A549 (cell line): ENCODE data around the gene CPAMD8. TPM values are rescaled to one million over a fixed set of nuclear protein-coding genes. Genes with fewer than 3 reads are reported as not detected.
"Not testable (repeated sequence)": the region's sequence is repeated elsewhere in the genome, so short reads cannot be mapped to it uniquely, and the experiment has no call there.

Experiments used
- ATAC-seq, 2 experiments: fragments of 200-7000 bp in 1 of 2; fragments of >200 bp in 1 of 2; cut with Nextera tagmentation in 1 of 2; cut with Tn5 transposase in 1 of 2; 3 replicates each; pipeline versions ENCODE4 v1.8.0 to v1.9.1; 2018 to 2020; ENCODE audit warnings: mild to moderate bottlenecking in 1 of 2, moderate library complexity in 1 of 2
- CTCF ChIA-PET: fragments of 300-600 bp; sonication (Branson Sonifier 250); formaldehyde crosslinking; extraction: SDS; loops from one replicate; lab custom pipeline; 2021; ENCODE audit warnings: antibody characterized with exemption, inconsistent platforms; lab: Yijun Ruan, JAX
- POLR2A ChIA-PET: fragments of 350-600 bp; formaldehyde crosslinking; extraction: SDS; loops from one replicate; lab custom pipeline; 2021; ENCODE audit warnings: antibody characterized with exemption, inconsistent platforms; lab: Yijun Ruan, JAX
- DNase-seq, 2 experiments: peaks; one replicate each; pipeline versions ENCODE4 v3.0.0 to v3.0.0-alpha.2; 2011 to 2016; ENCODE audit warnings: low read depth in 1 of 2, low spot score in 1 of 2
- FAIRE-seq: peaks from 2 replicates; lab custom pipeline; 2011; peaks lifted over from hg19 to GRCh38; lab: Jason Lieb, UNC
- H3K27ac ChIP-seq, 2 experiments: fragments of >200 bp; sonication (Bioruptor Twin); formaldehyde crosslinking; 3 replicates each; pipeline ENCODE4 v1.5.1; 2016 to 2017
- H3K4me1 ChIP-seq: fragments of >200 bp; sonication (Bioruptor Twin); formaldehyde crosslinking; 3 replicates; pipeline ENCODE4 v1.6.1; 2016
- H3K4me2 ChIP-seq: fragments of >200 bp; sonication (Bioruptor Twin); formaldehyde crosslinking; 3 replicates; pipeline ENCODE4 v1.6.1; 2016
- H3K4me3 ChIP-seq: fragments of >200 bp; sonication (Bioruptor Twin); formaldehyde crosslinking; 3 replicates; pipeline ENCODE4 v1.5.1; 2016
- H3K9me3 ChIP-seq: fragments of >200 bp; sonication (Bioruptor Twin); formaldehyde crosslinking; 3 replicates; pipeline ENCODE4 v1.6.1; 2016
- CBX8 ChIP-seq: fragments of 200-600 bp; sonication (generic); IDR thresholded peaks from 2 replicates; pipeline ENCODE4 v1.6.1; 2016
- EHMT2 ChIP-seq: fragments of 200-600 bp; sonication (generic); IDR thresholded peaks from 2 replicates; pipeline ENCODE4 v1.6.1; 2016; ENCODE audit warnings: antibody characterized with exemption, low read depth, mild to moderate bottlenecking, moderate library complexity
- MAZ ChIP-seq: fragments of 150-350 bp; IDR thresholded peaks from 2 replicates; pipeline ENCODE4 v1.6.1; 2014; ENCODE audit warnings: antibody characterized with exemption, low read depth, low read length, borderline replicate concordance
- RAD21 ChIP-seq, 2 experiments: fragments of >200 bp in 1 of 2; sonication (Bioruptor Twin) in 1 of 2; formaldehyde crosslinking in 1 of 2; IDR thresholded peaks in 1 of 2; conservative IDR thresholded peaks in 1 of 2; 2 replicates in 1 of 2; 3 replicates in 1 of 2; pipeline ENCODE4 v1.6.1; 2012 to 2018; ENCODE audit warnings: inconsistent platforms in 1 of 2
- RCOR1 ChIP-seq: fragments of 150-350 bp; IDR thresholded peaks from 2 replicates; pipeline ENCODE4 v1.6.1; 2014; ENCODE audit warnings: antibody characterized with exemption, low read length, low read depth
- RFX5 ChIP-seq: fragments of 450-650 bp; IDR thresholded peaks from 2 replicates; pipeline ENCODE4 v1.7.1; 2014; ENCODE audit warnings: antibody characterized with exemption, mild to moderate bottlenecking, moderate library complexity
- SREBF2 ChIP-seq: fragments of 450-650 bp; IDR thresholded peaks from 2 replicates; pipeline ENCODE4 v1.6.1; 2014; ENCODE audit warnings: mild to moderate bottlenecking, moderate library complexity
- WGBS: methylation state at CpG from one replicate; pipeline ENCODE4 v1.1.6; 2017; ENCODE audit errors: missing lambda C conversion rate; 5-methylcytosine and 5-hydroxymethylcytosine counted together
- polyA plus RNA-seq, 4 experiments: library from polyadenylated mRNA; depleted of rRNA in 3 of 4; stranded (reverse); fragments of >200 nt; fragmentation: RNase III in 1 of 4; extraction: RNeasy Plus Mini Kit Qiagen cat#74134 plus additional on column Dnase treatment in 1 of 4; gene quantifications; 2 replicates in 3 of 4; 3 replicates in 1 of 4; pipeline ENCODE4 v1.2.3, GENCODE V29; 2011 to 2017
- TF ChIP-seq, protein P1 (sequence below): IDR thresholded peaks from 2 replicates; pipeline ENCODE4 v1.6.1; 2012
- TF ChIP-seq, protein P2 (sequence below): fragments of >200 bp; sonication (Bioruptor Twin); formaldehyde crosslinking; IDR thresholded peaks from 3 replicates; pipeline ENCODE4 v1.6.1; 2016
- TF ChIP-seq, protein P3 (sequence below): IDR thresholded peaks from 2 replicates; pipeline ENCODE4 v1.6.1; 2012; ENCODE audit warnings: low read depth, borderline replicate concordance
- TF ChIP-seq, protein P4 (sequence below): fragments of 250-450 bp; sonication (Bioruptor Pico); IDR thresholded peaks from 2 replicates; pipeline ENCODE4 v1.5.0; 2020; ENCODE audit warnings: low read depth, mild to moderate bottlenecking, moderate library complexity

Gene CPAMD8
- polyA plus RNA-seq, 2 of the 4 experiments (the other 2 are of a cell fraction), result 0.03 TPM; not detected in 1

DNA sequence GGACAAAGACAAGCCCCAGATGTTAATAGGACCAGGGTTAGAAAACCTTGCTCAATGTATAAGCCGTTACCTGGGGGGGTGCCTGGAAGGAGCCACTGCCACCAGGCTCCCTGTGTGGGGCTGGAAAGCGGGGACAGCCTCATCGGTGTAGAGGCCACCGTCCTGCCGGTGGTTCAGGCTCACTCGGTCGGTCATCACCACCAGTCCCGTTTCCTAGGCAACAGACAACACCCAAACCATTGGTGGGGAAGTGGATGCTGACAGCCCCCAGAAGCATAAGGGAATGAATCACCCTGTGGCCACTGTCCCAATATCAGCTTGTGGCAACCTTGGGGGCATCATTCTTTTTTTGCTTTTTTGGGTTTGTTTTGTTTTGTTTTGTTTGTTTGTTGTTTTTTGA is 55.8 kb downstream of the CPAMD8 start:
- 13% methylated on average over 7 of the region's 8 CpGs for WGBS
- ChIA-PET POLR2A (no interaction called here), CTCF (no interaction called here)
- H3K4me3 ChIP-seq, result no peak overlapping the region
- no peaks in the 10 kb centered on the region for H3K4me1 ChIP-seq
- no peak for FAIRE-seq
- TF ChIP-seq CBX8 (no peak), SREBF2 (no peak), RFX5 (no peak), RCOR1 (no peak)
- TF ChIP-seq, protein P1, sequence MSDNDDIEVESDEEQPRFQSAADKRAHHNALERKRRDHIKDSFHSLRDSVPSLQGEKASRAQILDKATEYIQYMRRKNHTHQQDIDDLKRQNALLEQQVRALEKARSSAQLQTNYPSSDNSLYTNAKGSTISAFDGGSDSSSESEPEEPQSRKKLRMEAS, result no peak
- TF ChIP-seq, all 56 proteins: peak for 0
- Histone ChIP-seq H3K27ac (no peak overlapping the region), H3K4me2 (no peak overlapping the region), H3K9me3 (peaks cover 11% of the 10 kb centered on the region)
- DNase-seq, result no peak
- peak in 1 of 2 experiments; percentile 39; a peak in 1 of 6 replicates for ATAC-seq

DNA sequence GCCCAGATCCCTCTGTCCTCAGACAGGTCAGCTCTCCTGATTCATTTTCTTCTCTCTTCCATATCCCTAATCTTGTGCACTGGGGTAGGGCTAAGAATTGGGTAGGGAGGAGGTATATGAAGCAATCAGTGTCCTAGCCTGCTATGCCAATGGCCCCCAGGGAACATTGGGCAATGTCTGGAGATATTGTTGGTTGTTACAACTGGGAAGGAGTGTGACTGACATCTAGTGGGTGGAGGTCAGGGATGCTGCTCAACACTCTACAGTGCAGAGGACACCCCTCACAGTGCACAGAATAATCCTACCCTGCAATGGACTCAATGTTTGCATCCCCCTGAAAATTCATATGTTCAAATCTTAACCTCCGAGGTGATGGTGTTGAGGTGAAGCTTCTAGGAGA is 57.5 kb downstream of the CPAMD8 start:
- ChIA-PET POLR2A (no interaction called here), CTCF (no interaction called here)
- H3K4me3 ChIP-seq, result no peak overlapping the region
- ATAC-seq (no peak), DNase-seq (peak in 1 of 2 experiments; percentile 23), FAIRE-seq (no peak)
- no peak overlapping the region for H3K27ac ChIP-seq
- TF ChIP-seq RAD21 (conservative IDR thresholded peaks at IDR 0.05 in 1 of 2, IDR thresholded peaks at IDR 0.05 in 1 of 2), result peak in 1 of 2 experiments; percentile 24; a peak in 1 of 5 replicates
- TF ChIP-seq, protein P2, sequence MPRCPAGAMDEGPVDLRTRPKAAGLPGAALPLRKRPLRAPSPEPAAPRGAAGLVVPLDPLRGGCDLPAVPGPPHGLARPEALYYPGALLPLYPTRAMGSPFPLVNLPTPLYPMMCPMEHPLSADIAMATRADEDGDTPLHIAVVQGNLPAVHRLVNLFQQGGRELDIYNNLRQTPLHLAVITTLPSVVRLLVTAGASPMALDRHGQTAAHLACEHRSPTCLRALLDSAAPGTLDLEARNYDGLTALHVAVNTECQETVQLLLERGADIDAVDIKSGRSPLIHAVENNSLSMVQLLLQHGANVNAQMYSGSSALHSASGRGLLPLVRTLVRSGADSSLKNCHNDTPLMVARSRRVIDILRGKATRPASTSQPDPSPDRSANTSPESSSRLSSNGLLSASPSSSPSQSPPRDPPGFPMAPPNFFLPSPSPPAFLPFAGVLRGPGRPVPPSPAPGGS, result no peak
- H3K9me3 ChIP-seq, result peaks cover 11% of the 10 kb centered on the region
- no peak overlapping the region for H3K4me2 ChIP-seq
- 8% methylated on average over 1 of the region's 1 CpG for WGBS
- no peaks in the 10 kb centered on the region for H3K4me1 ChIP-seq

DNA sequence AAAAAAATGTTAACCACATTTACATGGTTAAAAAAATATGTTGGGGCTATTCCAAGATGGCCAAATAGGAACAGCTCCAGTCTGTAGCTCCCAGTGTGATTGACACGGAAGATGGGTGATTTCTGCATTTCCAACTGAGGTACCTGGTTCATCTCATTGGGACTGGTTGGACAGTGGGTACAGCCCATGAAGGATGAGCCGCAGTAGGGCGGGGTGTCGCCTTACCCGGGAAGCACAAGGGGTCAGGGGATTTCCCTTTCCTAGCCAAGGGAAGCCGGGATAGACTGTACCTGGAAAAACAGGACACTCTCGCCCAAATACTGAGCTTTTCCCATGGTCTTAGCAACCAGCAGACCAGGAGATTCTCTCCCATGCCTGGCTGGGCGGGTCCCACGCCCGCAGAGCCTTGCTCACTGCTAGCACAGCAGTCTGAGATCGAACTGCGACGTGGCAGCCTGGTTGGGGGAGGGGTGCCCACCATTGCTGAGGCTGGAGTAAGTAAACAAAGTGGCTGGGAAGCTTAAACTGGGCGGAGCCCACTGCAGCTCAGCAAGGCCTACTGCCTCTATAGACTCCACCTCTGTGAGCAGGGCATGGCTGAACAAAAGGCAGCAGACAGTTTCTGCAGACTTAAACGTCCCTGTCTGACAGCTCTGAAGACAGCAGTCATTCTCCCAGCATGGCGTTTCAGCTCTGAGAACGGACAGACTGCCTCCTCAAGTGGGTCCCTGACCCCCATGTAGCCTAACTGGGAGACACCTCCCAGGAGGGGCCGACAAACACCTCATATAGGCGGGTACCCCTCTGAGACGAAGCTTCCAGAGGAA is 65.4 kb downstream of the CPAMD8 start:
- FAIRE-seq, result not testable (repeated sequence)

DNA sequence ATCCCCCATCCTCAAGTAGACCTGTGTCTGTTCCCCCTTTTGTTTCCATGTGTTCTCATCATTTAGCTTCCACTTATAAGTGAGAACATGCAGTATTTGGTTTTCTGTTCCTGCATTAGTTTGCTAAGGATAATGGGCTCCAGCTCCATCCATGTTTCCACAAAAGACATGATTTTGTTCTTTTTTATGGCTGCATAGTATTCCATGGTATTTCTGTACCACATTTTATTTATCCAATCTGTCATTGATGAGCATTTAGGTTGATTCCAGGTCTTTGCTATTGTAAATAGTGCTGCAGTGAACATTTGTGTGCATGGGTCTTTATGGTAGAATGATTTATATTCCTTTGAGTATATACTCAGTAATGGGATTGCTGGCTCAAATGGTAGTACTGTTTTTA is 68.3 kb downstream of the CPAMD8 start:
- FAIRE-seq, H3K9me3 ChIP-seq, H3K27ac ChIP-seq, H3K4me1 ChIP-seq, DNase-seq, H3K4me2 ChIP-seq, ATAC-seq, H3K4me3 ChIP-seq, POLR2A ChIA-PET: not testable (repeated sequence)
- CTCF ChIA-PET, result interaction anchor here (1.1 kb wide), 1 partner anchor 243 kb away, joined by 5 read pairs; no protein-coding TSS in a partner anchor

More for the DNA sequence above, 65.4 kb downstream of the CPAMD8 start:
- H3K27ac ChIP-seq, ATAC-seq, H3K4me1 ChIP-seq, DNase-seq, H3K4me2 ChIP-seq, H3K4me3 ChIP-seq, POLR2A ChIA-PET, CTCF ChIA-PET, H3K9me3 ChIP-seq: not testable (repeated sequence)
- 47% methylated on average over 11 of the region's 20 CpGs for WGBS

DNA sequence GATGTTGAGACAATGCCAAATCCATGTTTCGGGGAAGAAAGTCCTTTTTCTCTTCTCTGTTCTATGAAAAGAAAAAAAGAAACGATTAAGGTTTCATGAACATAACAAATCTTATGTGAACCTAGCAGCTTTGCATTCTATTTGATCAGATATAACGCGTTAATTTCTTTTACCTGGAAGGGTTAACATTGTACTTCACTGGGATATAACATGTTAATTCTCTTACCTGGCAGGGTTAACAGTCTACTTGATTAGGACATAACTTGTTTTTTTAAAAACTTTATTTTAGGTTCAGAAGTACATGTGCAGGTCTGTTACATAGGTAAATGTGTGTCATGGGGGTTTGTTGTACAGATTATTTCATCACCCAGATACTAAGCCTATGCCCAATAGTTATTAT is 68.8 kb downstream of the CPAMD8 start:
- Histone ChIP-seq H3K4me1 (no peaks in the 10 kb centered on the region), H3K4me2 (no peak overlapping the region), H3K27ac (no peak overlapping the region), H3K4me3 (no peak overlapping the region), H3K9me3 (no peaks in the 10 kb centered on the region)
- ChIA-PET POLR2A (no interaction called here), CTCF (interaction anchor here (1.1 kb wide), 1 partner anchor 243 kb away, joined by 5 read pairs; no protein-coding TSS in a partner anchor)
- no peak for FAIRE-seq
- DNase-seq, result no peak
- TF ChIP-seq EHMT2, result no peak
- TF ChIP-seq, protein P3, sequence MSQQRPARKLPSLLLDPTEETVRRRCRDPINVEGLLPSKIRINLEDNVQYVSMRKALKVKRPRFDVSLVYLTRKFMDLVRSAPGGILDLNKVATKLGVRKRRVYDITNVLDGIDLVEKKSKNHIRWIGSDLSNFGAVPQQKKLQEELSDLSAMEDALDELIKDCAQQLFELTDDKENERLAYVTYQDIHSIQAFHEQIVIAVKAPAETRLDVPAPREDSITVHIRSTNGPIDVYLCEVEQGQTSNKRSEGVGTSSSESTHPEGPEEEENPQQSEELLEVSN, result no peak
- TF ChIP-seq MAZ, result no peak
- TF ChIP-seq, protein P4, sequence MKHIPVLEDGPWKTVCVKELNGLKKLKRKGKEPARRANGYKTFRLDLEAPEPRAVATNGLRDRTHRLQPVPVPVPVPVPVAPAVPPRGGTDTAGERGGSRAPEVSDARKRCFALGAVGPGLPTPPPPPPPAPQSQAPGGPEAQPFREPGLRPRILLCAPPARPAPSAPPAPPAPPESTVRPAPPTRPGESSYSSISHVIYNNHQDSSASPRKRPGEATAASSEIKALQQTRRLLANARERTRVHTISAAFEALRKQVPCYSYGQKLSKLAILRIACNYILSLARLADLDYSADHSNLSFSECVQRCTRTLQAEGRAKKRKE, result no peak
- TF ChIP-seq, all 56 proteins: peak for 0
- WGBS, result 25% methylated on average over 4 of the region's 4 CpGs
- ATAC-seq, result no peak
